Measurements from ENCODE around the gene MGLL. TPM values are rescaled to one million over a fixed set of nuclear protein-coding genes. Genes with fewer than 3 reads are reported as not detected.

Gene MGLL
- total RNA-seq, 4 donors from 2014 or later, result 26.5 to 50.2 (median 43.8) TPM

GRCh38 chr3:127831723-127832172, 9.4 kb upstream of the MGLL start:
- in situ Hi-C loops (cut with MboI; ENCODE audit: low sequenced_read_pairs in 4 of 4), result loop anchor here (10.0 to 25.0 kb wide), 3 partner anchors 169 to 257 kb away; partner anchors contain the start of gene ABTB1 (in 1 of the 4)
- no peak overlapping the region for H3K4me3 ChIP-seq
- intact Hi-C loops (cut with DNase I; ENCODE audit: low total_unique reads), result loop anchor here (1.0 to 5.0 kb wide), 2 partner anchors 141 to 179 kb away; no protein-coding TSS in a partner anchor
- TF ChIP-seq CTCF (IDR thresholded peaks at IDR 0.05 in 4 of 5, conservative IDR thresholded peaks at IDR 0.05 in 1 of 5) (peak; percentile 75 to 90 (median 81)), POLR2A (IDR thresholded peaks at IDR 0.05) (no peak)
- H3K9me3 ChIP-seq, result peaks cover 0 to 12% (median 0%) of the 10 kb centered on the region in 3 donors
- no peaks in the 10 kb centered on the region for H3K4me1 ChIP-seq
- ATAC-seq, result peak; percentile 45 to 79
- H3K27ac ChIP-seq, result no peak overlapping the region
- H3K36me3 ChIP-seq, result no peaks in the 10 kb centered on the region
- H3K27me3 ChIP-seq, result no peaks in the 10 kb centered on the region
- DNase-seq, result peak in 1 of 2 donors; percentile 46

- Histone ChIP-seq H3K27me3 (no peaks in the 10 kb centered on the region), H3K36me3 (no peaks in the 10 kb centered on the region), H3K27ac (no peak overlapping the region), H3K4me3 (no peak overlapping the region), H3K4me1 (no peaks in the 10 kb centered on the region), H3K9me3 (peaks cover 0 to 12% (median 0%) of the 10 kb centered on the region in 3 donors)
- DNase-seq (no peak), ATAC-seq (no peak)
- TF ChIP-seq CTCF (IDR thresholded peaks at IDR 0.05 in 4 of 5, conservative IDR thresholded peaks at IDR 0.05 in 1 of 5) (no peak), POLR2A (IDR thresholded peaks at IDR 0.05) (no peak)
- in situ Hi-C loops (cut with MboI; ENCODE audit: low sequenced_read_pairs in 4 of 4), result loop anchor here in 1 of 4 donors (25.0 kb wide), 1 partner anchor 167 kb away; the partner anchor contains the start of gene ABTB1
- intact Hi-C loops (cut with DNase I; ENCODE audit: low total_unique reads), result no loop called here
Measured at GRCh38 chr3:127829537-127829936, 7.2 kb upstream of the MGLL start.

- no peaks in the 10 kb centered on the region for H3K36me3 ChIP-seq
- H3K27me3 ChIP-seq, result no peaks in the 10 kb centered on the region
- intact Hi-C loops (cut with DNase I; ENCODE audit: low total_unique reads), result no loop called here
- no peak overlapping the region for H3K27ac ChIP-seq
- in situ Hi-C loops (cut with MboI; ENCODE audit: low sequenced_read_pairs in 4 of 4), result loop anchor here in 1 of 4 donors (25.0 kb wide), 1 partner anchor 166 kb away; the partner anchor contains the start of gene ABTB1
- no peaks in the 10 kb centered on the region for H3K4me1 ChIP-seq
- TF ChIP-seq CTCF (IDR thresholded peaks at IDR 0.05 in 4 of 5, conservative IDR thresholded peaks at IDR 0.05 in 1 of 5) (no peak), POLR2A (IDR thresholded peaks at IDR 0.05) (no peak)
- DNase-seq, result no peak
- H3K4me3 ChIP-seq, result no peak overlapping the region
- H3K9me3 ChIP-seq, result peaks cover 0 to 12% (median 0%) of the 10 kb centered on the region in 3 donors
- no peak for ATAC-seq
Measured at GRCh38 chr3:127827808-127828207, 5.5 kb upstream of the MGLL start.

GRCh38 chr3:127825756-127826155, 3.4 kb upstream of the MGLL start:
- intact Hi-C loops (cut with DNase I; ENCODE audit: low total_unique reads) (no loop called here), in situ Hi-C loops (cut with MboI; ENCODE audit: low sequenced_read_pairs in 4 of 4) (loop anchor here in 1 of 4 donors (25.0 kb wide), 1 partner anchor 163 kb away; the partner anchor contains the start of gene ABTB1)
- H3K9me3 ChIP-seq, result peaks cover 0 to 12% (median 0%) of the 10 kb centered on the region in 3 donors
- no peak overlapping the region for H3K4me3 ChIP-seq
- no peak for TF ChIP-seq POLR2A (IDR thresholded peaks at IDR 0.05)
- TF ChIP-seq CTCF (IDR thresholded peaks at IDR 0.05 in 4 of 5, conservative IDR thresholded peaks at IDR 0.05 in 1 of 5), result no peak
- ATAC-seq (no peak), DNase-seq (no peak)
- H3K27me3 ChIP-seq, result no peaks in the 10 kb centered on the region
- no peaks in the 10 kb centered on the region for H3K36me3 ChIP-seq
- peaks cover 16% of the 10 kb centered on the region in 2 donors for H3K4me1 ChIP-seq
- H3K27ac ChIP-seq, result no peak overlapping the region

All from gastrocnemius medialis (tissue), 4 donors.